HG03520 (cell line): Measurements from ENCODE around the gene KMT5B.

Experiments used
- ATAC-seq: cut with Tn5 transposase; IDR thresholded peaks from one replicate; pipeline ENCODE4 v1.9.1; 2021; ENCODE audit warnings: mild to moderate bottlenecking, moderate library complexity; ENCODE audit not compliant: unreplicated experiment

Gene KMT5B

GRCh38 chr11:68186061-68186460 is 27.0 kb downstream of the KMT5B start:
- no peak for ATAC-seq

GRCh38 chr11:68181719-68182451 is 31.2 kb downstream of the KMT5B start:
- no peak for ATAC-seq

GRCh38 chr11:68179847-68180246 is 33.2 kb downstream of the KMT5B start:
- ATAC-seq = no peak

- ATAC-seq = no peak
These were observed 35.2 kb downstream of the KMT5B start for GRCh38 chr11:68177877-68178276.

GRCh38 chr11:68173926-68174325 is 39.2 kb downstream of the KMT5B start:
- ATAC-seq = no peak

- no peak for ATAC-seq
These were observed 43.7 kb downstream of the KMT5B start for GRCh38 chr11:68169442-68169841.

GRCh38 chr11:68168694-68169093 is 44.4 kb downstream of the KMT5B start:
- ATAC-seq = no peak

GRCh38 chr11:68167474-68167873 is 45.6 kb downstream of the KMT5B start:
- no peak for ATAC-seq

- ATAC-seq = no peak
These were observed 46.1 kb downstream of the KMT5B start for GRCh38 chr11:68166969-68167368.

- ATAC-seq = no peak
These were observed 47.5 kb downstream of the KMT5B start for GRCh38 chr11:68165601-68166000.

GRCh38 chr11:68164437-68164836 is 48.7 kb downstream of the KMT5B start:
- ATAC-seq = no peak

- ATAC-seq = no peak
These were observed 49.4 kb downstream of the KMT5B start for GRCh38 chr11:68163691-68164090.

GRCh38 chr11:68160100-68160695 is 52.9 kb downstream of the KMT5B start:
- ATAC-seq = no peak

- no peak for ATAC-seq
These were observed 53.4 kb downstream of the KMT5B start for GRCh38 chr11:68159665-68160064.

GRCh38 chr11:68159161-68159560 is 53.9 kb downstream of the KMT5B start:
- no peak for ATAC-seq

- ATAC-seq = no peak
These were observed 54.5 kb downstream of the KMT5B start for GRCh38 chr11:68158580-68158979.

GRCh38 chr11:68153742-68154141 is 59.4 kb downstream of the KMT5B start:
- no peak for ATAC-seq

- ATAC-seq = no peak
These were observed 63.1 kb downstream of the KMT5B start for GRCh38 chr11:68150037-68150436.

- ATAC-seq = no peak
These were observed 63.7 kb downstream of the KMT5B start for GRCh38 chr11:68149417-68149816.

GRCh38 chr11:68148879-68149278 is 64.2 kb downstream of the KMT5B start:
- ATAC-seq = no peak

GRCh38 chr11:68148071-68148805 is 64.9 kb downstream of the KMT5B start:
- no peak for ATAC-seq
